Kidney (tissue), 14 donors: Measurements from ENCODE around the gene ACTR1B. TPM values are rescaled to one million over a fixed set of nuclear protein-coding genes. Genes with fewer than 3 reads are reported as not detected.

Source experiments
- DNase-seq, 5 donors: peaks; one replicate each; pipeline ENCODE4 v3.0.0-alpha.2; 2013 to 2020
- FAIRE-seq: peaks from 2 replicates; lab custom pipeline; 2012; peaks lifted over from hg19 to GRCh38; lab: Jason Lieb, UNC
- H3K27ac ChIP-seq, 2 donors: one replicate each; pipeline ENCODE4 v1.7.0; 2013; ENCODE audit warnings: low read depth in 2 of 2, low read length in 2 of 2, inconsistent platforms in 1 of 2
- H3K27me3 ChIP-seq: one replicate; pipeline ENCODE4 v1.7.1; 2013; ENCODE audit warnings: low read length, inconsistent platforms; ENCODE audit not compliant: control insufficient read depth, insufficient read depth
- H3K36me3 ChIP-seq, 3 donors: one replicate each; pipeline versions ENCODE4 v1.7.0 to v1.7.1; 2013; ENCODE audit warnings: low read length in 3 of 3, control low read depth in 1 of 3, inconsistent platforms in 1 of 3; ENCODE audit not compliant: insufficient read depth in 3 of 3, control insufficient read depth in 2 of 3
- H3K4me1 ChIP-seq, 3 donors: one replicate each; pipeline versions ENCODE4 v1.7.0 to v1.7.1; 2013; ENCODE audit warnings: low read length in 3 of 3, inconsistent platforms in 1 of 3, low read depth in 1 of 3; ENCODE audit not compliant: control insufficient read depth in 2 of 3, insufficient read depth in 2 of 3
- H3K4me3 ChIP-seq, 3 donors: one replicate each; pipeline versions ENCODE4 v1.7.0 to v1.8.1; 2013; ENCODE audit warnings: low read length in 3 of 3, control low read depth in 1 of 3, inconsistent platforms in 1 of 3
- H3K9ac ChIP-seq, 3 donors: one replicate each; pipeline versions ENCODE4 v1.7.0 to v1.7.1; 2013; ENCODE audit warnings: low read length in 3 of 3, control low read depth in 1 of 3, inconsistent platforms in 1 of 3
- H3K9me3 ChIP-seq, 3 donors: one replicate each; pipeline versions ENCODE4 v1.7.0 to v1.7.1; 2013; ENCODE audit warnings: low read length in 3 of 3, control low read depth in 1 of 3, inconsistent platforms in 1 of 3; ENCODE audit not compliant: control insufficient read depth in 2 of 3, insufficient read depth in 1 of 3
- CTCF ChIP-seq: IDR thresholded peaks from 3 replicates; pipeline ENCODE4 v1.5.1; 2012; ENCODE audit warnings: mild to moderate bottlenecking, moderate library complexity, borderline replicate concordance; ENCODE audit not compliant: insufficient read depth; ENCODE audit errors: extremely low read depth
- intact Hi-C: fragments of 100-400 bp; cut with DNase I; formaldehyde crosslinking; loops from one replicate; pipeline ENCODE4 v1.11.1; 2022
- polyA plus RNA-seq: library from polyadenylated mRNA; stranded (reverse); fragments of 350-450 nt; fragmentation: Illumina TruSeq; extraction: RNeasy Lipid Tissue Mini Kit (QIAGEN cat#74804); gene quantifications from one replicate; pipeline ENCODE4 v1.2.3, GENCODE V29; 2014; ENCODE audit warnings: low read depth, low replicate concordance; ENCODE audit not compliant: insufficient read depth
- total RNA-seq: library from RNA; stranded (reverse); fragmentation: NEBNext Ultra II Directional; extraction: Animal tissue kit (Norgen Biotek cat#: 25700); gene quantifications from one replicate; pipeline ENCODE4 v1.2.1, GENCODE V29; 2021
- donor health status: control.
- donor health status: control.
- donor health status: control.
- donor health status: control.
- donor health status: control.
- donor health status: DM: yes; HTN: yes; CAD: no.
- donor health status: Normal renal cell carcinoma (clear cell type).

Gene ACTR1B
- total and polyA plus RNA-seq, 2 donors from 2014 or later = 62.4 to 76.7 TPM

DNA sequence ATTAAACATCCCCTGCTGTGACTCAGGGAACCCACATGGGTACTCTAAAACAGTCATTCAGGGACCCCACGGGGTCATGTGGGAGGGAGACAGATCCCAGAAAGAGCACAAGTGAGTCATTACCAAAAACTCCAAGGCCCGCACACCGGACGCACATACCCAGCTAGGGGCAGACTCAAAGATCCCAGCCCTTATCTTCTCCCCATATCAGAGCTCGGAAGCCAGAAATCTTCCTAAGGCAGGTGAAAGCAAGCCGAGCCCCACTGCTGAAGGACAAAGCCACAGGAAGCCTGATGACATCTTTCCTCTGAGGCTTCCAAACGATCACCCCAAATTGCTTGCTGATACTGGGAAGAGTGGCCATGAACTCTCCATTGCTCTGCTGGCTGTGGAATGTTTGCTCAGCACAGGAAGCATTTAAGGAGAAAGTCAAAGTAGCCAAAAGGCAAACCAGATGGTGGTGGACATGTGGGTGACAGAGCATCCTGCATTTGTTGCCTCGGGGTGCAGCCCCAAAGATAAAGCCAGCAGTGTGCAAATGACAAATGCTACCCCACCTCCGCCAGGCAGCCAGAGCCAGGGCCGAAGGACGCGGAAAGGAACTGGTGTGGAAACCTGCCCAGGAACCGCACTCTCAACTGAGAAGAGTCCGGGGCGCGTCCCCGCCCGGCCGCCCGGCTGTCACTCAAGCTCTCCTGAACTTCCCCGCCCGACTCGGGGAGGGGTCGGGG lies 784 bp downstream of the ACTR1B start:
- no peak for TF ChIP-seq CTCF
- Histone ChIP-seq H3K4me3 (peak overlapping the region; percentile 70 to 85 (median 81)), H3K36me3 (peaks cover 0 to 9% (median 6%) of the 10 kb centered on the region in 3 donors), H3K27me3 (no peaks in the 10 kb centered on the region), H3K4me1 (peaks cover 0 to 18% (median 6%) of the 10 kb centered on the region in 3 donors), H3K9me3 (no peaks in the 10 kb centered on the region), H3K27ac (peak overlapping the region; percentile 71 to 93), H3K9ac (peak overlapping the region; percentile 49 to 98 (median 63))
- DNase-seq (peak; percentile 72 to 91 (median 88)), FAIRE-seq (no peak)
- intact Hi-C loops = no loop called here

DNA sequence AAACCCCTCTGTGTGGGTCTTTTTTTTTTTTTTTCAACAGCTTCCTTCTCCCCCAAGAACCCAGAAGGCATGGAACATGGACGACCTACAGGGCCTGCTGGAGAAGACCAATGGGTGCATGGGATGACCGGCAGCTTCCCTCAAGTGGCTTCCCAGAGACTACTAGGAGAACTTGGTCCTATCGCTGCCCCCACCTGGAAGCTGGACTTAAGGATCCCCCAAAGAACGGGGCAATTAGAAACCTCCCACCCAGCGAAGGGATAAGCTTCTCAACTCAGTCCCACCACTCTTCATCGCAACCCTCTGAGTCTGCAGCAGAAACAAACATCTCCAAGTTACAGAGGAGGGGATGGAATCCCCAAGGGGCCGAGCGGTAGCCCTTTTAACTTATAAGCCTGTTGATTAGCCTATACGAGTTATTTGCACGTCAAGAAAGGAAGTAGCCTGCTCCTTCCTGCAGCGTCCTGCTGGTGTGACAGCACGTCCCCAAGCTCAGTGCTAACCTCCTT lies 1.4 kb downstream of the ACTR1B start:
- intact Hi-C loops = no loop called here
- peak overlapping the region; percentile 30 to 85 (median 81) for H3K4me3 ChIP-seq
- H3K27ac ChIP-seq = peak overlapping the region; percentile 71 to 93
- H3K9ac ChIP-seq = peak overlapping the region; percentile 49 to 98 (median 63)
- H3K27me3 ChIP-seq = no peaks in the 10 kb centered on the region
- H3K9me3 ChIP-seq = no peaks in the 10 kb centered on the region
- H3K36me3 ChIP-seq = peaks cover 0 to 12% (median 9%) of the 10 kb centered on the region in 3 donors
- FAIRE-seq (no peak), DNase-seq (no peak)
- H3K4me1 ChIP-seq = peaks cover 0 to 18% (median 6%) of the 10 kb centered on the region in 3 donors
- TF ChIP-seq CTCF = no peak

DNA sequence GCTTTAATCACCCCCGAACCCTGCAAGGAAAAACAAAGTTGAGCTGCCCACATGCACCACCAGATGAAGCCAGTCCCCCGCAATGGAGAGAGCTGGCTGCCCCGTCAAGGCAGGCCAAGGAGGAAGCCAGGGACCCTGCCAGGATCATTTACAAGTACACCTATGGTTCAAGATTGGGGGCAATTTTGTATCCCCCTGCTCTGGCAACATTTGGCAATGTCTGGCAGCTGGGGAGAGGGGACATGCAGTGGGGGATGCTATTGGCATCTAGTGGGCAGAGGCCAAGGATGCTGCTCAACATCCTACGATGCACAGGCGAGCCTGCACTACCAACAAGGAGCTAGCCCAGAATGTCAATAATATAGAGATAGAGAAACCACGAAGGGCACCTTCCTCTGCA lies 1.9 kb downstream of the ACTR1B start:
- no peaks in the 10 kb centered on the region for H3K9me3 ChIP-seq
- no peaks in the 10 kb centered on the region for H3K27me3 ChIP-seq
- FAIRE-seq = no peak
- intact Hi-C loops = no loop called here
- H3K36me3 ChIP-seq = peaks cover 0 to 16% (median 11%) of the 10 kb centered on the region in 3 donors
- peaks cover 0 to 18% (median 6%) of the 10 kb centered on the region in 3 donors for H3K4me1 ChIP-seq
- no peak for TF ChIP-seq CTCF
- H3K27ac ChIP-seq = no peak overlapping the region
- H3K9ac ChIP-seq = peak overlapping the region in 1 of 3 donors; percentile 98
- DNase-seq = no peak
- peak overlapping the region in 1 of 3 donors; percentile 85 for H3K4me3 ChIP-seq
